IPS-NIHi7 (cell line): Measurements from ENCODE around the gene LPAR3.
"Not testable (repeated sequence)": the region's sequence is repeated elsewhere in the genome, so short reads cannot be mapped to it uniquely, and the experiment has no call there.

Experiments
- DNase-seq: peaks from one replicate; pipeline ENCODE4 v3.0.0; 2012; ENCODE audit warnings: mixed read lengths; ENCODE audit errors: extremely low spot score

LPAR3 gene

GRCh38 chr1:84892705-84893618 is at the start of gene LPAR3:
Gene LPAR3 (minus strand): TSS chr1:84893206. CDS start chr1:84866120, 27,086 bp downstream.
- peak; percentile 80 for DNase-seq

- DNase-seq = no peak
Measured at GRCh38 chr1:84941843-84942242, 48.8 kb upstream of the LPAR3 start.

- no peak for DNase-seq
Measured at GRCh38 chr1:84940481-84940880, 47.5 kb upstream of the LPAR3 start.

- no peak for DNase-seq
Measured at GRCh38 chr1:84939761-84940160, 46.8 kb upstream of the LPAR3 start.

- DNase-seq = no peak
Measured at GRCh38 chr1:84939151-84939550, 46.1 kb upstream of the LPAR3 start.

GRCh38 chr1:84936116-84936810 is 43.3 kb upstream of the LPAR3 start:
- DNase-seq = peak; percentile 79

GRCh38 chr1:84933011-84933611 is 40.1 kb upstream of the LPAR3 start:
- no peak for DNase-seq

- no peak for DNase-seq
Measured at GRCh38 chr1:84930831-84931230, 37.8 kb upstream of the LPAR3 start.

GRCh38 chr1:84930329-84930728 is 37.3 kb upstream of the LPAR3 start:
- no peak for DNase-seq

GRCh38 chr1:84929581-84929980 is 36.6 kb upstream of the LPAR3 start:
- DNase-seq = no peak

- no peak for DNase-seq
Measured at GRCh38 chr1:84928979-84929378, 36.0 kb upstream of the LPAR3 start.

- no peak for DNase-seq
Measured at GRCh38 chr1:84923317-84923716, 30.3 kb upstream of the LPAR3 start.

- DNase-seq = no peak
Measured at GRCh38 chr1:84920159-84920558, 27.2 kb upstream of the LPAR3 start.

- no peak for DNase-seq
Measured at GRCh38 chr1:84919461-84919970, 26.5 kb upstream of the LPAR3 start.

GRCh38 chr1:84918726-84919336 is 25.8 kb upstream of the LPAR3 start:
- no peak for DNase-seq

- no peak for DNase-seq
Measured at GRCh38 chr1:84916897-84917296, 23.9 kb upstream of the LPAR3 start.

- DNase-seq = no peak
Measured at GRCh38 chr1:84913555-84913892, 20.5 kb upstream of the LPAR3 start.

GRCh38 chr1:84912726-84913554 is 19.9 kb upstream of the LPAR3 start:
- no peak for DNase-seq

GRCh38 chr1:84908746-84909464 is 15.9 kb upstream of the LPAR3 start:
- DNase-seq = not testable (repeated sequence)

- no peak for DNase-seq
Measured at GRCh38 chr1:84907095-84907827, 14.3 kb upstream of the LPAR3 start.
